HG03139 (cell line): ENCODE data around the gene NOBOX.
"Not testable (repeated sequence)": the region's sequence is repeated elsewhere in the genome, so short reads cannot be mapped to it uniquely, and the experiment has no call there.

Experiments
- ATAC-seq: cut with Tn5 transposase; IDR thresholded peaks from one replicate; pipeline ENCODE4 v1.9.1; 2021; ENCODE audit not compliant: unreplicated experiment

Gene NOBOX

GRCh38 chr7:144403649-144404061, at the start of gene NOBOX:
TSS of gene NOBOX (minus strand) at chr7:144403693.
- ATAC-seq, result no peak

- ATAC-seq, result peak; percentile 67
Observed at GRCh38 chr7:144452064-144452463, 48.6 kb upstream of the NOBOX start.

DNA sequence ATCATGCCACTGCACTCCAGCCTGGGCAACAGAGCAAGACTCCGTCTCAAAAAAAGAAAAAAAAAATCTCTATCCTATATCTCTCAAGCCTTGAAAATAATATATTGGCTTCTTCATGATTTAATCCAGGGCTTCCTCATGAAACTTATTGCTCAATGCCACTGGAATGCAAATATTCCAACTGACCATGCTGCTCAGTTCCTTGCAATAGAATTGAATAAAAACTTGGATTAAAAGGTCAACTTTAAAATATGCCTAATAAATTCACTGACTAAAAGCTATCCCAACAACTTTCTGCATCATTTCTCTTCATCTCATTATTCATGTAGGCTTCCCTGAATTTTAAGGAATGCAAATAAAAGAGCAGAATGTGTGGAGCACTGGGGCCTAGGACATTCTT, 42.1 kb upstream of the NOBOX start:
- no peak for ATAC-seq

DNA sequence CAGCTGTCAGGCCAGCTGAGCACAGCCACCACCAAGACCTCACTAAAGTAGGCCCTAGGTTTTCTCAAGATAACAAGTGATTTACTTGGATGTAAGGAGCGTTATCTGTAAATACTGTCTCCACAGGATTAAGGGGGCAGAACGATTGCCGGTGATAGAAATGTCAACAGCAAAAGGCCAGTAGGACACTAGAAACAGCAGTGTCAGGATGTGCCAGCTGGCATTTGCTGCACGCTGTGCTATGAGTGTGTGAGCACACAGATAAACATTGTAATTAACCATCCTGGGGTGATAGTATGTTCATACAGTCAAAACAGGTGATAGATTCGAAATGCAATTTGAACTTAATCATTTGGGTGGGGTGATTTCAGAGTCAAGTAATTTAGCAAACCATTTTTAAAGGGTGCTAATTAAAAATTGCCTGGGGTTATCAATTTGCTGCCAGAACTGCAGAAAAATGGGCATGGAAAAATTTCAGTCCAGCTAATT, 36.3 kb upstream of the NOBOX start:
- no peak for ATAC-seq

DNA sequence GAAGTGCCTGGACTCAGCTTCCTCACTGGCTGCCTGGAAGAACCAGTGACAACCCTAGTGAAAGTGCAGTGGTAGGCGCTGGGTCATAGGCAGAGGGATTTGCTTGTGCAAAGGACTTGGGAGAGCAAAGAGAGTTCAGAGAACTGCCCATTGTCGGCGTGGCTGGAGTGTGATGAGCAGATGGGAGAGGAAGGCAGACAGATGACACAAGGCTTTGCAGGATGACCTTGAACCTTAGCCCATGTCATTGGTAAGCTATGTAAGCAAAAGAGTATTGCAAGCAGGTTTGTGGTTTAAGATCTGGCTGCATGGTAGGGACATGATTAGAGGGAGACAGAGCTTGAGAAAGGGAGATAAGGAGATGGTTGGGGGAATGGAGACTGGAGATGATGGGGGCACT, 35.3 kb upstream of the NOBOX start:
- ATAC-seq, result no peak

DNA sequence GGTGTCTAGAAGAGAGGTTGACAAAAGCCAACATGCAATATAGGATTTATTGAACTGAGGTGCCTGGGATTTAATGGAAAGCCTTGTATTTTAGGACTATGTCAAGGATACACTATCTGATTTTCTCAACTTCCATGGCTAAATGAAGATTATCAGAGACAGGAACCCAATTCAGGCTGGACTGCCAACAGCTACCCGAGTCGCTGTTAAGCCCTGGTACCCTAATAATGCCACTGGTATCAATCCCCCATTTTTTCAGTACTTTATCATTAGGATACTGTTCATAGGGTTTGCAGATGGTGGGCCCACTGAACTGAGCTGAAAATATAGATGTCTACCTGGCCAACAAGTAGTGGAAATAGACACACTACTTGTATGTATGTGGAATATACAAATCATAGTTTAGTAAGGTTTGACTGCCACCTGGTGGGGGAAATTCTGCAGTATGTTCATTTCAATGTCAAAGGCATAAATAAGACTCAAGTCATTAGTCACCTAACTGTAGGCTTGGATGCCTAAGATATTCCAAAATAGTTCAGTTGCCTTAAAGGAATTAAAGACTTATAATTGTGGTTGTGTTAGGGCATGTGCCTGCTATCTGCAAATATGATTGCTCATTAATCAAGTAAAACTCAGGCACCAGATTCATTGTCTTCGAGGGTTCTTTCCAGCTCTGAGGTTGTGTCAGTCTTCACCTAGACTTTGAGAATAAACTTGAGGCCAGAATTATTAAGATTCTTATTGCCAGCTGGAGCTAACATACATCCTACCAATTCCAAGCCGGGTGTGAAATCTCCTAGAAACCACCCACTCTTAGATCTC, 34.1 kb upstream of the NOBOX start:
- peak; percentile 81 for ATAC-seq

- no peak for ATAC-seq
Observed at GRCh38 chr7:144436500-144436899, 33.0 kb upstream of the NOBOX start.

DNA sequence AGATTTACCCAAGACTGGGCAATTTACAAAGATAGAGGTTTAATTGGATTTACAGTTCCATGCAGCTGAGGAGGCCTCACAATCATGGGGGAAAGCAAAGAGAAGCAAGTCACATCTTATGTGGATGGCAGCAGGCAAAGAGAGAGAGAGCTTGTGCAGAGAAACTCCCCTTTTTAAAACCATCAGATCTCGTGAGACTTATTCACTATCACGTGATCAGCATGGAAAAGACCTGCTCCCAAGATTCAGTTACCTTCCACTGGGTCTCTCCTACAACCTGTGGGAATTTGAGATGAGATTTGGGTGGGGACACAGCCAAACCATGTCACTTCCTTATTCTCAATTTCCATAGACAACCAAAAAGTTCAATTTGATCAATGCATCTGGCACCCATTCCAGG, 24.9 kb upstream of the NOBOX start:
- no peak for ATAC-seq

- ATAC-seq, result not testable (repeated sequence)
Observed at GRCh38 chr7:144427539-144427938, 24.0 kb upstream of the NOBOX start.

GRCh38 chr7:144418931-144419330, 15.4 kb upstream of the NOBOX start:
- not testable (repeated sequence) for ATAC-seq

- ATAC-seq, result no peak
Observed at GRCh38 chr7:144416341-144416740, 12.8 kb upstream of the NOBOX start.

DNA sequence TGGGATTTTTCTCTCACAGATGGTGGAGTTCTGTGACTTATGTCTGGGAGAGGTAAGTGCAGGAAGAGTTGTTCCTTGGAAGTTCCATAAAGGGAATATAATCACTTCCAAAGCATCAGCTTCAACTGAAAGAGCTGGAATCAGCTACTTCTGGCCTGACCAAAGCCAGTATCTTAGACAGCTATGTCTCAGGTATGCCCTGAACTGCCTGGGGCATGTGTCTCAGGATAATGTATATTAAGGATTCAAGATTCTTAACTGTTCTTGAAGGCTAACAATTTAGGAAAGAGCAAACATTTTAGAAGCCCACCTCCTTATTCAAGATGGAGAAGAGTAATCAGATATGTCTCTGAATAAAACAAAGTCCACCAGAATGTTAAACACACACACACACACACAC, 12.4 kb upstream of the NOBOX start:
- ATAC-seq, result no peak

DNA sequence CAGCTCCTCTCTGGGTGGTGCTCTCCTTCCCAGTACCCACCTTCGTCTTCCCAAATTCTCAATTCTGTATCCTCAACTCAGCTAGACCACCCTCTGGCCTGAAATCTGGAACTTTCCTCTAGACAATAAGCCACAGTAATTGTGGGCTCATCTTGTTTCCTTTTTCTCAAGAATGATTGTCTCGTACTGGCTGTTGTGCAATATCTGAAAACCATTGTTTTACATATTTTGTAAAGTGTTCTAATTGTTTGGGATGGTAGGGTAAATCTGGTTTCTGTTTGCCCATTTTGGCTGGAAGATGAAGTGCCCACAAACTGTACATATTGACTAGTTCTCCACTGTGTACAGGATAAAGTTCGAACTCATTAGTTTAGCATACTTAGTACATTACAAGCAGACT, 11.3 kb upstream of the NOBOX start:
- no peak for ATAC-seq

DNA sequence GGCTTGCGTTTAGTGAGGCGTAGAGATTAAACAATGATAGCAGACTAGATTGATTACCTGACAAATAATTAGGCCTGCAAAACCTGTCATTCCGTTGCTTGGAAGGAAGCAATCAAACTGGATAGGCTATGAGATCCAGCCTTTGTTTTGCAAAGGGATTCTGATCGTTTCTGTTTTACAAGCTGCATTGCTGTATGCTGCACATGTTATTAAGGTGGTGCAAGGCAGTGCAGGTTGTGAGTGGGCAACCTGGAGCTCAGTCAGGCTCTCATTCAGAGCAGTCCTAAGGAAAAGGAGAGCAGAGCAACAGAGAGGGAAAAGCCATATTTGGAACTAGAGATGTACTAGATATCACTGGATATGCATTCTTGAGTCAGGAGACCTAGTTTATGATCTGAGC, 6.9 kb upstream of the NOBOX start:
- no peak for ATAC-seq

DNA sequence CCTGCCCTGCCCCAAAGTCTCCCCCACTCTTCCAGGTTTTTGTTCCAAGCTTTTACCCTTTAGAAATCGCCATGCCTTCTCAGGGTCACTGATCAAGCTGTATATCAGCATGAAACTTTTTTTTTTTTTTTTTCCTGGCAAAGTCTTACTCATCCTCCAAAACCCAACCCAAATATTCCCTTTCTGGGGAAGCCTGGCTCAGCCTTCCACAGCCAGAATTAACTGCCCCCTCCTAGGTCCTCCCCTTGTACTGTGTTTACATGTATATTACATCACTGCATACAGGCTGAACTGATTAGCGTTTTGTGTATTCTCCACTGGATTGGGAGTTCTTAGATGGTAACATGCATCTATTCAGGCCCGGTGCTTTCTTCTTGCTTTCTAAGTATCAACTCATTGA, 4.6 kb upstream of the NOBOX start:
- ATAC-seq, result no peak

DNA sequence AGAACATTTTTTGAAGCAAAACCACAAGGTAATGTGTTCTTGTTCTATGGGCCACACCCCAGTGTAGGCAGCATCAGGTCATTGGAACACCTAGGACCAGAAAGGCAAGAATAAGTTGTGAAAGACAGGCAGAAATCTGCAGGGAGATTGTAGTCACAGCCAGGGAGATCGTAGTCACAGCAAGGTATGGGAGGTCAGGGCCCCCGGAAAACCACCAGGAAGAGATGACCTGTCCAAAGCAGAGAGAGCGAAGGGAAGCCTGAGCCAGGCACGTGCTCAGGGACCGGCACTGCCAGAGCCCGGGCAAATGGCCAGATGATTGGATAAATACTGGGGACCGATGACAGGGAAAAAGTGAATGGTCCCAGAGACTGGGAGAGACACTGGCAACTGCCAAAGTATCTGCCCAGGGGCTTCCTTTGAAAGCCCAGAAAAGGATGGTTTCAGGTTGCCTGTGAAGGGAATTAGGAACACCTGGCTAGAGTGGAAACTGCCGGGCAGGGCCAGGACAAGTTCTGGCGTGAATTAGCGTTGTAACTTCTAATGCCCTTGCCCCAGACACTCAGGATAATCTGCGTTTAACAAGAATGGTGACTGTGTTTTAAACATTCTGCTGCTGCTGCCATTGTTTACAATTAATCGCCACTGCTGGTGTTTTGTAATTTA, 3.9 kb upstream of the NOBOX start:
- ATAC-seq, result no peak

DNA sequence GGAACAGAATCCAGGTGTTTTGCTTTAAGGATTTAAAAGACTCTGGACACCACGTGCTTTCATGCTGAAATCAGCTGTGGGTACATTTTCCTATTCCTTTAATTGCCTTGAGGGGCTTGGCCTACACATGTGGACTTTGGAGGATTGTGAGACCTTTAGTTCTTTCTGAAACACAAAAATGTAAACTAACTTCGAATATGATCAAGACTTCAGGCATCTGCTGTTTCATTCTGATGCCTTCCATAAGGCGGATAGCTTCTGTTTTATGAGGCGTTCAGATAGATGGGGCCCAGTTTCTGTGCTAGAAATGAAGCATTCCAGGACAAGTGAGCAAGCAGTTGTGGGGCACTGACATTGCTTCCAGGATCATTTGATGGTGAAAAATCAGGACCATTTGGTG, 1.5 kb upstream of the NOBOX start:
- ATAC-seq, result no peak

GRCh38 chr7:144403102-144403501, 391 bp downstream of the NOBOX start:
- no peak for ATAC-seq

DNA sequence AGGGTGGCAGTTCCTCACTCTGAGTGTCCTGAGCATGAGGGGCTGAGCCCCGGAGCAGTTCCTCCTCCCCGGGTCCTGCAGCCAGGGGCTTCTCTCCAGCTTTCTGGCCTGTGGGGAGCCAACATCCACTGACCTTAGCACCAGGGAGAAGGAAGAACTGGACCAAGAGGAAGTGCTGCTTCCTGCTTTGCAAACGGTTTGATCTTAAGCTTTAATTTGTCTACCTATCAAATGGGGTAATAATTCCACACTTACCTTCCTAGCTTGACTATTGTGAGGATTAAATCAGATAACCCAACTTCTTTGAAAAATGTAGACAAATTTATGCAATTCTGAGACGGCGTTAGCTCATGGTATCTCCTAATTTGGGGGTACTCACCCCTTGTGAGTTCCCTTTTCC, 2.0 kb downstream of the NOBOX start:
- ATAC-seq, result no peak

- ATAC-seq, result no peak
Observed at GRCh38 chr7:144399946-144400345, 3.5 kb downstream of the NOBOX start.

- ATAC-seq, result no peak
Observed at GRCh38 chr7:144398911-144399310, 4.6 kb downstream of the NOBOX start.

- no peak for ATAC-seq
Observed at GRCh38 chr7:144398291-144398690, 5.2 kb downstream of the NOBOX start.
